Neural progenitor cell (in vitro differentiated cells): ENCODE measurements around the gene DLGAP4.

Experiments used
- EZH2 ChIP-seq: fragments of 200-600 bp; sonication (generic); IDR thresholded peaks from 2 replicates; pipeline ENCODE4 v1.6.1; 2017; ENCODE audit warnings: antibody characterized with exemption, mild to moderate bottlenecking, moderate library complexity
- EZH2phosphoT487 ChIP-seq: fragments of 200-600 bp; sonication (generic); IDR thresholded peaks from 2 replicates; pipeline ENCODE4 v1.6.1; 2017; ENCODE audit warnings: antibody characterized with exemption
- TF ChIP-seq, protein P1 (sequence below): fragments of 200-600 bp; sonication (generic); IDR thresholded peaks from 2 replicates; pipeline ENCODE4 v1.5.1; 2017; ENCODE audit warnings: antibody characterized with exemption, mild to moderate bottlenecking

DNA sequence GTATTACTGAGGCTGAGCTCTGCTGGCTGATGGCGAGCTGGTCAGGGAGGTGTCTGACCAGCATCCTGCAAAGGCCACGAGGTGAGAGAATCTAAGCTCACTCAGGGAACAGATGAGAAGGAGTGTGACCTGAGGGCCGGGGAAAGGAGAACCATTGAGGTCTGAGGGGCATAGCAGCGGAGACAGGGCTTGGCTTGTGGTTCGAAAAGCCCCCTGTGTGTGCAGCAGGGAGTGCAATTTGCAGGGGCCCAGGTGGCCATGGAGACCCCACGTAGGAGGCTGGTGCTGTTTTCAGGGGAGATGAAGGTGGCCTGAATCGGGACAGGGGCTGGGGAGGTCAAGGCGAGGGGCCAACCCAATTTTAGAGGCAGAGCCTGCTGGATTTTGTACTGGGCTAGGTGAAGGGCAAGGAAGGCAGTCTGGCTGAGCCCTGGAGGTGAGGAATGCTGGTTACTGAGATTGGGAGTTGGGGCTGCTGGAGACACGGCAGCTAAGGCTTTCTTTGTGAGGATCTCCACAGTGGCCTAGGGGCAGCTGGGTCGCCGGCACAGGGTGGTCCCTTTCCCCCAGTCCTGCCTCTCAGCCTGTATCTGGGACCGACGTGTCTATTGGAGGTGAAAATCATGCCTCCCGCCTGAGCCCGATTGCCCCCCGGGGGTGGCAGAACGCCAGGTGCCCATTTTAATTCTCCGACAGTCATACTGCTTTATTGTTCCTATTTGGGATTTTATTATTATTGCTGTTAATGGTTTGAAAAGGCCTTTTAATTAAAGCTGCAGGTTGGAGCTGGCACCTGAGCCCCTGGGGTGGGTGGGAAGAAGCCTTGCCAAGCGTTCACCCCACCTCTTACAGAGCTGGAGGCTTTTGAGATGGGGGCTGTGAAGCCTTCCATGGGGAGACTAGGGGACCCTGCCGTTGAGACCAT, 28.4 kb downstream of the DLGAP4 start:
- TF ChIP-seq, protein P1, sequence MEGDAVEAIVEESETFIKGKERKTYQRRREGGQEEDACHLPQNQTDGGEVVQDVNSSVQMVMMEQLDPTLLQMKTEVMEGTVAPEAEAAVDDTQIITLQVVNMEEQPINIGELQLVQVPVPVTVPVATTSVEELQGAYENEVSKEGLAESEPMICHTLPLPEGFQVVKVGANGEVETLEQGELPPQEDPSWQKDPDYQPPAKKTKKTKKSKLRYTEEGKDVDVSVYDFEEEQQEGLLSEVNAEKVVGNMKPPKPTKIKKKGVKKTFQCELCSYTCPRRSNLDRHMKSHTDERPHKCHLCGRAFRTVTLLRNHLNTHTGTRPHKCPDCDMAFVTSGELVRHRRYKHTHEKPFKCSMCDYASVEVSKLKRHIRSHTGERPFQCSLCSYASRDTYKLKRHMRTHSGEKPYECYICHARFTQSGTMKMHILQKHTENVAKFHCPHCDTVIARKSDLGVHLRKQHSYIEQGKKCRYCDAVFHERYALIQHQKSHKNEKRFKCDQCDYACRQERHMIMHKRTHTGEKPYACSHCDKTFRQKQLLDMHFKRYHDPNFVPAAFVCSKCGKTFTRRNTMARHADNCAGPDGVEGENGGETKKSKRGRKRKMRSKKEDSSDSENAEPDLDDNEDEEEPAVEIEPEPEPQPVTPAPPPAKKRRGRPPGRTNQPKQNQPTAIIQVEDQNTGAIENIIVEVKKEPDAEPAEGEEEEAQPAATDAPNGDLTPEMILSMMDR: no peak
- TF ChIP-seq EZH2 (no peak), EZH2phosphoT487 (no peak)
